Left ventricle myocardium inferior (tissue), 1 donor: ENCODE data around the gene DNAH2. TPM values are rescaled to one million over a fixed set of nuclear protein-coding genes. Genes with fewer than 3 reads are reported as not detected.

Experiments
- DNase-seq: peaks from one replicate; pipeline ENCODE4 v3.0.0-alpha.2; 2020
- H3K27ac ChIP-seq: fragments of 200-600 bp; replicated peaks from 2 replicates; pipeline ENCODE4 v1.8.0; 2021
- H3K27me3 ChIP-seq: fragments of 200-600 bp; 2 replicates; pipeline ENCODE4 v1.8.0; 2021; ENCODE audit warnings: low read depth
- H3K36me3 ChIP-seq: fragments of 200-600 bp; 2 replicates; pipeline ENCODE4 v1.8.0; 2021
- H3K4me1 ChIP-seq: fragments of 200-600 bp; 2 replicates; pipeline ENCODE4 v1.8.0; 2021
- H3K4me3 ChIP-seq: fragments of 200-600 bp; 2 replicates; pipeline ENCODE4 v1.8.0; 2021; ENCODE audit warnings: mild to moderate bottlenecking, moderate library complexity
- H3K9me3 ChIP-seq: fragments of 200-600 bp; replicated peaks from 2 replicates; pipeline ENCODE4 v1.8.0; 2021
- CTCF ChIP-seq: fragments of 200-600 bp; IDR thresholded peaks from 2 replicates; pipeline ENCODE4 v1.8.0; 2021; ENCODE audit warnings: antibody characterized with exemption, mild to moderate bottlenecking, borderline replicate concordance
- intact Hi-C: fragments of 100-400 bp; cut with micrococcal nuclease; formaldehyde crosslinking; loops from one replicate; pipeline ENCODE4 v1.11.0; 2022
- total RNA-seq: library from RNA; stranded (reverse); fragmentation: NEBNext Ultra II Directional; extraction: Animal tissue kit (Norgen Biotek cat#: 25700); gene quantifications from one replicate; pipeline ENCODE4 v1.2.1, GENCODE V29; 2021
- donor health status: DM: no; HTN: yes; CAD: no; lungs with severe emphysema.

DNAH2 gene
- total RNA-seq, 1 donor from 2014 or later, result 0.33 TPM

GRCh38 chr17:7856011-7856810 is 138.7 kb downstream of the DNAH2 start:
- TF ChIP-seq CTCF, result no peak
- Histone ChIP-seq H3K36me3 (peaks cover 44% of the 10 kb centered on the region), H3K27me3 (no peaks in the 10 kb centered on the region), H3K9me3 (no peaks in the 10 kb centered on the region), H3K4me3 (peak overlapping the region; percentile 86), H3K27ac (peak overlapping the region; percentile 99), H3K4me1 (peaks cover 69% of the 10 kb centered on the region)
- peak; percentile 75 for DNase-seq
- intact Hi-C loops, result no loop called here

GRCh38 chr17:7856811-7857712 is 139.5 kb downstream of the DNAH2 start, which contains the start of gene NAA38:
Gene NAA38 (minus strand): TSS chr17:7857559. CDS start chr17:7857463, 96 bp downstream.
- Histone ChIP-seq H3K4me3 (peak within 1 kb of the TSS; percentile 86), H3K4me1 (peaks cover 62% of the 10 kb centered on the region), H3K9me3 (no peaks in the 10 kb centered on the region), H3K27ac (peak within 1 kb of the TSS; percentile 99), H3K36me3 (peaks cover 48% of the 10 kb centered on the region), H3K27me3 (no peaks in the 10 kb centered on the region)
- DNase-seq, result peak; percentile 96
- peak; percentile 63 for TF ChIP-seq CTCF
- intact Hi-C loops, result no loop called here

GRCh38 chr17:7857713-7858521 is 140.4 kb downstream of the DNAH2 start, which contains the start of gene CYB5D1:
Gene CYB5D1 (plus strand): TSS chr17:7858003. CDS start chr17:7858135, 132 bp downstream.
- Histone ChIP-seq H3K27ac (peak within 1 kb of the TSS; percentile 99), H3K36me3 (peaks cover 43% of the 10 kb centered on the region), H3K27me3 (no peaks in the 10 kb centered on the region), H3K4me3 (peak within 1 kb of the TSS; percentile 86), H3K4me1 (peaks cover 53% of the 10 kb centered on the region), H3K9me3 (no peaks in the 10 kb centered on the region)
- DNase-seq, result peak; percentile 90
- intact Hi-C loops, result no loop called here
- TF ChIP-seq CTCF, result no peak

GRCh38 chr17:7858522-7858810 is 140.9 kb downstream of the DNAH2 start:
- Histone ChIP-seq H3K4me1 (peaks cover 48% of the 10 kb centered on the region), H3K36me3 (peaks cover 37% of the 10 kb centered on the region), H3K27me3 (no peaks in the 10 kb centered on the region), H3K4me3 (peak overlapping the region; percentile 86), H3K9me3 (no peaks in the 10 kb centered on the region), H3K27ac (peak overlapping the region; percentile 99)
- peak; percentile 52 for TF ChIP-seq CTCF
- DNase-seq, result peak; percentile 44
- intact Hi-C loops, result no loop called here

GRCh38 chr17:7859028-7859427 is 141.5 kb downstream of the DNAH2 start:
- Histone ChIP-seq H3K4me3 (peak overlapping the region; percentile 86), H3K27ac (peak overlapping the region; percentile 99), H3K27me3 (no peaks in the 10 kb centered on the region), H3K36me3 (peaks cover 33% of the 10 kb centered on the region), H3K9me3 (no peaks in the 10 kb centered on the region), H3K4me1 (peaks cover 45% of the 10 kb centered on the region)
- no peak for DNase-seq
- TF ChIP-seq CTCF, result no peak
- intact Hi-C loops, result no loop called here
